HEK293 (cell line): ENCODE data around the gene IFNG.

Experiments
- SP2 ChIP-seq: fragments of 450-650 bp; formaldehyde crosslinking; IDR thresholded peaks from 2 replicates; pipeline ENCODE4 v1.5.1; 2016; ENCODE audit warnings: missing biosample characterization, missing genetic modification characterization
- ZNF280D ChIP-seq: fragments of 450-650 bp; formaldehyde crosslinking; IDR thresholded peaks from 2 replicates; pipeline ENCODE4 v1.5.1; 2016; ENCODE audit warnings: missing biosample characterization, missing genetic modification characterization
- ZNF670 ChIP-seq: fragments of 450-650 bp; formaldehyde crosslinking; IDR thresholded peaks from 2 replicates; pipeline ENCODE4 v1.5.1; 2016; ENCODE audit warnings: missing biosample characterization, missing genetic modification characterization, low read depth

- no peak for TF ChIP-seq ZNF670 (tag by site-specific recombination)
- no peak for TF ChIP-seq ZNF280D (tag by site-specific recombination)
- no peak for TF ChIP-seq SP2 (tag by site-specific recombination)
Measured at GRCh38 chr12:68198507-68199086, 39.1 kb upstream of the IFNG start.
